ENCODE measurements around the gene KIF26B.

GRCh38 chr1:245316784-245317183 is 162.0 kb downstream of the KIF26B start:
- TF ChIP-seq POLR2A (IDR thresholded peaks at IDR 0.05) = no peak
- TF ChIP-seq, protein P1, sequence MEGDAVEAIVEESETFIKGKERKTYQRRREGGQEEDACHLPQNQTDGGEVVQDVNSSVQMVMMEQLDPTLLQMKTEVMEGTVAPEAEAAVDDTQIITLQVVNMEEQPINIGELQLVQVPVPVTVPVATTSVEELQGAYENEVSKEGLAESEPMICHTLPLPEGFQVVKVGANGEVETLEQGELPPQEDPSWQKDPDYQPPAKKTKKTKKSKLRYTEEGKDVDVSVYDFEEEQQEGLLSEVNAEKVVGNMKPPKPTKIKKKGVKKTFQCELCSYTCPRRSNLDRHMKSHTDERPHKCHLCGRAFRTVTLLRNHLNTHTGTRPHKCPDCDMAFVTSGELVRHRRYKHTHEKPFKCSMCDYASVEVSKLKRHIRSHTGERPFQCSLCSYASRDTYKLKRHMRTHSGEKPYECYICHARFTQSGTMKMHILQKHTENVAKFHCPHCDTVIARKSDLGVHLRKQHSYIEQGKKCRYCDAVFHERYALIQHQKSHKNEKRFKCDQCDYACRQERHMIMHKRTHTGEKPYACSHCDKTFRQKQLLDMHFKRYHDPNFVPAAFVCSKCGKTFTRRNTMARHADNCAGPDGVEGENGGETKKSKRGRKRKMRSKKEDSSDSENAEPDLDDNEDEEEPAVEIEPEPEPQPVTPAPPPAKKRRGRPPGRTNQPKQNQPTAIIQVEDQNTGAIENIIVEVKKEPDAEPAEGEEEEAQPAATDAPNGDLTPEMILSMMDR (IDR thresholded peaks at IDR 0.05) = no peak
